Thoracic aorta (tissue), 2 donors: ENCODE data around the gene GTF2F2. TPM values are rescaled to one million over a fixed set of nuclear protein-coding genes. Genes with fewer than 3 reads are reported as not detected.

ENCODE experiments used
- ATAC-seq: fragments of 150-250 bp; one replicate; pipeline ENCODE4 v1.8.0; 2017; ENCODE audit warnings: low read depth; ENCODE audit not compliant: insufficient number of reproducible peaks, low FRiP score
- DNase-seq: peaks from one replicate; pipeline ENCODE4 v3.0.0-alpha.2; 2020; ENCODE audit warnings: low spot score
- H3K27ac ChIP-seq, 2 donors: fragments of 200-600 bp; sonication (generic); 1 replicate in 1 of 2; 2 replicates in 1 of 2; pipeline ENCODE4 v1.5.1; 2016; ENCODE audit warnings: mild to moderate bottlenecking in 2 of 2, moderate library complexity in 2 of 2
- H3K27me3 ChIP-seq: fragments of 200-600 bp; sonication (generic); replicated peaks from 2 replicates; pipeline ENCODE4 v1.6.0; 2016; ENCODE audit warnings: mild to moderate bottlenecking; ENCODE audit not compliant: insufficient read depth
- H3K36me3 ChIP-seq: fragments of 200-600 bp; sonication (generic); one replicate; pipeline ENCODE4 v1.5.1; 2016
- H3K4me1 ChIP-seq, 2 donors: fragments of 200-600 bp; sonication (generic); 1 replicate in 1 of 2; 2 replicates in 1 of 2; pipeline versions ENCODE4 v1.5.1 to v1.6.0; 2016; ENCODE audit warnings: low read depth in 2 of 2, mild to moderate bottlenecking in 1 of 2; ENCODE audit not compliant: control insufficient read depth in 1 of 2
- H3K4me3 ChIP-seq: fragments of 200-600 bp; sonication (generic); 2 replicates; pipeline ENCODE4 v1.5.1; 2016; ENCODE audit warnings: mild to moderate bottlenecking
- H3K9me3 ChIP-seq: fragments of 200-600 bp; sonication (generic); 2 replicates; pipeline ENCODE4 v1.5.1; 2016
- total RNA-seq, 2 donors: library from RNA; depleted of rRNA; stranded (reverse); fragments of >200 nt; gene quantifications; one replicate each; pipeline versions ENCODE4 v1.1.0 to v1.2.3, GENCODE V29; 2016
- TF ChIP-seq, protein P1 (sequence below): fragments of 200-600 bp; sonication (generic); IDR thresholded peaks from one replicate; pipeline ENCODE4 v1.5.1; 2019; ENCODE audit warnings: antibody characterized with exemption

GTF2F2 gene
- total RNA-seq, 2 donors from 2014 or later: 7.2 to 18.4 TPM

DNA sequence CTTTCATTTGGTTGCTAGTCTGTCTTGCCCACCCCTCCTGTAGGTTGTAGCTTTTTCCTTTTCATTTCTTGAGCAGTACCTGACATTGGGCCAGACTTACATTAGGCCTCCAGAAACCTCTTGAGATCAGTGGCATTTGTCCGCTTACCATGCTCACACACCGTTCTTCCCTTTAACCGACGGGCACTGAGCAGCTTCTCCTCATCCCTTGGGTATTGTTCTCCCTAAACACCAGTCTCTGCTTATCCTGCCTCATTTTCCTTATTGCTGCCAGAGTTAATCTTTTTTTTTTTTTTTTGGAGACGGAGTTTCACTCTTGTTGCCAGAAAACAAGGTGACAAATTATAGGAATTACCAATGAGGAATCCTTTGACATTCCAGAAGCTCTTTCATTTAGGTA lies 107.7 kb downstream of the GTF2F2 start:
- Histone ChIP-seq H3K4me1 (no peaks in the 10 kb centered on the region), H3K4me3 (no peak overlapping the region), H3K9me3 (no peaks in the 10 kb centered on the region), H3K27ac (no peak overlapping the region), H3K36me3 (no peaks in the 10 kb centered on the region), H3K27me3 (no peaks in the 10 kb centered on the region)
- TF ChIP-seq, protein P1, sequence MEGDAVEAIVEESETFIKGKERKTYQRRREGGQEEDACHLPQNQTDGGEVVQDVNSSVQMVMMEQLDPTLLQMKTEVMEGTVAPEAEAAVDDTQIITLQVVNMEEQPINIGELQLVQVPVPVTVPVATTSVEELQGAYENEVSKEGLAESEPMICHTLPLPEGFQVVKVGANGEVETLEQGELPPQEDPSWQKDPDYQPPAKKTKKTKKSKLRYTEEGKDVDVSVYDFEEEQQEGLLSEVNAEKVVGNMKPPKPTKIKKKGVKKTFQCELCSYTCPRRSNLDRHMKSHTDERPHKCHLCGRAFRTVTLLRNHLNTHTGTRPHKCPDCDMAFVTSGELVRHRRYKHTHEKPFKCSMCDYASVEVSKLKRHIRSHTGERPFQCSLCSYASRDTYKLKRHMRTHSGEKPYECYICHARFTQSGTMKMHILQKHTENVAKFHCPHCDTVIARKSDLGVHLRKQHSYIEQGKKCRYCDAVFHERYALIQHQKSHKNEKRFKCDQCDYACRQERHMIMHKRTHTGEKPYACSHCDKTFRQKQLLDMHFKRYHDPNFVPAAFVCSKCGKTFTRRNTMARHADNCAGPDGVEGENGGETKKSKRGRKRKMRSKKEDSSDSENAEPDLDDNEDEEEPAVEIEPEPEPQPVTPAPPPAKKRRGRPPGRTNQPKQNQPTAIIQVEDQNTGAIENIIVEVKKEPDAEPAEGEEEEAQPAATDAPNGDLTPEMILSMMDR: no peak
- ATAC-seq (no peak), DNase-seq (no peak)

DNA sequence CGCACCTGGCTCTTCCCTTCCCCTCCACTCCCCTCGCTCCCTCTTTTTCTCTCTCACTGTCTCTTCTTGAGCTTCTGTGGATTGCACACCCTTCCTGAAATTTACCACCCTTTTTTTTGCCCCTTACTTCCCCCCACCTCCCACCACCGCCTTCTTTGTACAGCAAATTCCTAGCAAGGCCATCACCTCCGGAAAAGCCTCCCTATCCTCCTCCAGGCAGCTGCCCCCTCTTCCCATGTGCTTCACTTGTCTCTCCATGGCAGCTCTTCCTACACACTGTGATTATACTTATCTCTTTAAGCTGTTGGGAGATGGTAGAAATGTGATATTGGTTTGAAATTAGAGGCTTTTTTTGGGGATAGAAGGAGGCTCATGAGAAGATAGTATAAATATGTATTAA lies 108.9 kb downstream of the GTF2F2 start:
- ATAC-seq (no peak), DNase-seq (no peak)
- Histone ChIP-seq H3K27me3 (no peaks in the 10 kb centered on the region), H3K27ac (no peak overlapping the region), H3K9me3 (no peaks in the 10 kb centered on the region), H3K4me1 (no peaks in the 10 kb centered on the region), H3K36me3 (no peaks in the 10 kb centered on the region), H3K4me3 (no peak overlapping the region)
- TF ChIP-seq, protein P1: no peak

DNA sequence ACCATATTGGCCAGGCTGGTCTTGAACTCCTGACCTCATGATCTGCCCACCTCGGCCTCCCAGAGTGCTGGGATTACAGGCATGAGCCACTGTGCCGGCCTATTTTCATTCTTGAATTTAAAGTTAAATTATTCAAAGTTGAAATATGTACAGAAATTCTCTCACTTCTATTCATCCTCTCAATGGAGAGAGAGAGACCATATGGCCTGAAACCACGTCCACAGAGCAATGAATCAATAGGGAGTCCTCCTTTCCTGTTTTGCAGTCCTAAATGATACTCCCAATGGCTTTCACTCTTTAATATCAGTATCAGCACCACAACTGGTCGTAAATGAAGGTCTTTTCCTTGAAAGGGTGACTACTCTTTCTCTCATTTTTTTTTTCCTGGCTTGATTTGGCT lies 111.0 kb downstream of the GTF2F2 start:
- no peaks in the 10 kb centered on the region for H3K9me3 ChIP-seq
- H3K4me3 ChIP-seq: no peak overlapping the region
- DNase-seq (no peak), ATAC-seq (no peak)
- TF ChIP-seq, protein P1: no peak
- H3K36me3 ChIP-seq: no peaks in the 10 kb centered on the region
- H3K4me1 ChIP-seq: peaks cover 6 to 7% of the 10 kb centered on the region in 2 donors
- no peaks in the 10 kb centered on the region for H3K27me3 ChIP-seq
- H3K27ac ChIP-seq: no peak overlapping the region

DNA sequence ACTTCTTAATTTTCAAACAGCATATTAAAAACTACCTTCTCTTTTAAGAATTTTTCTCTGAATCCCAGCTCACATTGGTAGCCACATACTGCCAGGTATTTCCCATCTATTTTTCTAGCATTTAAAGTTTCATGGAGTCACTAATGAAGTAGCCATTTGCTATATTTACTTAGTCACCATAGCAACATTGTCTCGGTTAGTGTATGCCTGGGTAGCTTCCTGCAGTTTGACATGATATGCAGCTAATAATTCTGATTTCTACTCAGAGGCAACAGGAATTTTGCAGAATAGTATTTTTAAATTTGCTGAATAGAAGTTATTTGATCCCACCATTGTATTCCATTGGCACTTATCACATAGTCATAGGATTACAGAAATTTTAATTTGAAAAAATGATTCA lies 111.4 kb downstream of the GTF2F2 start:
- no peak overlapping the region for H3K27ac ChIP-seq
- ATAC-seq (no peak), DNase-seq (no peak)
- no peaks in the 10 kb centered on the region for H3K36me3 ChIP-seq
- no peaks in the 10 kb centered on the region for H3K27me3 ChIP-seq
- H3K4me1 ChIP-seq: peaks cover 7 to 10% of the 10 kb centered on the region in 2 donors
- TF ChIP-seq, protein P1: no peak
- no peaks in the 10 kb centered on the region for H3K9me3 ChIP-seq
- H3K4me3 ChIP-seq: no peak overlapping the region

DNA sequence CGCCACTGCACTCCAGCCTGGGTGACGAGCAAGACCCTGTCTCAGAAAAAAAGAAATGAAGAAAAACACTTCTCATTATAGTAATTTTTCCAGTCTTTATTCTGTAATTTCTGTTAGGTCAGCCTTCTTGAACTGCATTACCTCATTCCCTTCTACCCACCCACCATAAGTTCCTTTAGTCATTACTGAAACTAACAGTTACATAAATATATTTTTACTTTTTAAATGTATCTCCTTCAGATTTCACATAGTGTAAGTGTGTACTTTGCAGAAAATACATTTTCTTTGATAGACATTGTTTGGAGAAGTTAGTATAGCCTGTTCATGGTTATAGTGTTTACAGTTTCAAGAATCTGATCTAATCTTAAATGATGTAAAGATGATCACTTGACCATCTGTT lies 112.3 kb downstream of the GTF2F2 start:
- ATAC-seq (no peak), DNase-seq (no peak)
- no peaks in the 10 kb centered on the region for H3K27me3 ChIP-seq
- no peaks in the 10 kb centered on the region for H3K9me3 ChIP-seq
- H3K36me3 ChIP-seq: no peaks in the 10 kb centered on the region
- TF ChIP-seq, protein P1: no peak
- H3K4me3 ChIP-seq: no peak overlapping the region
- peaks cover 7 to 10% of the 10 kb centered on the region in 2 donors for H3K4me1 ChIP-seq
- H3K27ac ChIP-seq: no peak overlapping the region
